ENCODE measurements around the gene CHST10. TPM values are rescaled to one million over a fixed set of nuclear protein-coding genes. Genes with fewer than 3 reads are reported as not detected.

CHST10 gene, protein sequence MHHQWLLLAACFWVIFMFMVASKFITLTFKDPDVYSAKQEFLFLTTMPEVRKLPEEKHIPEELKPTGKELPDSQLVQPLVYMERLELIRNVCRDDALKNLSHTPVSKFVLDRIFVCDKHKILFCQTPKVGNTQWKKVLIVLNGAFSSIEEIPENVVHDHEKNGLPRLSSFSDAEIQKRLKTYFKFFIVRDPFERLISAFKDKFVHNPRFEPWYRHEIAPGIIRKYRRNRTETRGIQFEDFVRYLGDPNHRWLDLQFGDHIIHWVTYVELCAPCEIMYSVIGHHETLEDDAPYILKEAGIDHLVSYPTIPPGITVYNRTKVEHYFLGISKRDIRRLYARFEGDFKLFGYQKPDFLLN
- total RNA-seq (2022; extraction: Qiagen RNA extraction; ENCODE audit: low read depth) = 14.7 to 15.6 TPM (median 15.4 TPM) in 5 replicates

DNA sequence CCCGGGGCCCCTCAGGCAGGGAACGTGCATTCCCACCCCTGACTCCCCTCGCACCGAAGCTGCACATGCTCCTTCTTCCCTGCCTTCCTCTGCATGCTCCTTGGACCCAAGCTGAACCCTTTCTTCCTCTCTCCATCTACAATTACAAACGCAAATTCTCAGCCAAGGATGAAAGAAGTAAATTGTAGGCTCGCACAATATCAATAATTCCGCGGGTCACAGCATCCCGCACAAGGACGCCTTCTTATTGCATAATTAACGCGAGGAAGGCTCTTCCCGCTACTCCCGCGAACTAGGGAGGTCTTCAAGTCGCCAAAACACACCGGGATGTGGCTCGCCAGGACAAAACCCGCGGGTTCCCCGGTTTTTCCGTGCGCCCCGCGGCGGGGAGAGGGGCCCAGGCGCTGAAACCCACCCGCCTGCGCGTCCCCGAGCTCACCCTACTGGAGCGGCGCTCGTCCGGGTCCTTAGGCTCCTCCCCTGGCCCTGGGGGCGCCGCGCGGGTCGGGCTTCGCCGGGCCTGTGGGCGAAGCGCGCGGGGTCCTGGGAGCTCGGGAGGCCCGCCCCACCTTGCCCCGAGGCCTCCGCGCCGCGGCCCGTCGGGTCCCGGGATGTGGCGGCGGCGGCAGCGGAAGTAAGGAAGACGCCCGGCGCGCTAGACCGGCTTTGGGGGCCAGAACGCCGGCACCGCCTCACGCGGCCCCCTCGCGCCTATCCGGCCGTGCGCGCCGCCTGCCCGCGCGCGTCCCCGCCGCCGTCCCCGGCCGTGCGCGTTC lies at the start of gene CHST10:
CHST10 (minus strand) TSS at position 734 of the 776 bp plus-strand sequence. CDS start 10,993 bp downstream, outside the sequence.

Other genes with a start within 250 kb of the CHST10 start
- gene LONRF2, start 95.2 kb downstream of the CHST10 start, total RNA-seq (2022; extraction: Qiagen RNA extraction; ENCODE audit: low read depth) = 2.0 to 3.7 TPM (median 3.0 TPM) in 5 replicates
- not detected in 5 replicates for gene NMS, start 52.8 kb upstream of the CHST10 start, total RNA-seq (2022; extraction: Qiagen RNA extraction; ENCODE audit: low read depth)
- 32.7 to 60.0 TPM (median 36.6 TPM) in 5 replicates for gene PDCL3, start 145.3 kb upstream of the CHST10 start, total RNA-seq (2022; extraction: Qiagen RNA extraction; ENCODE audit: low read depth)